DMS 273 (cell line): ENCODE measurements around the gene RIOX2.

ENCODE experiments used
- DNase-seq: peaks from one replicate; lab custom pipeline; 2025; ENCODE audit not compliant: unreplicated experiment; lab: John Stamatoyannopoulos, UW

The RIOX2 gene

GRCh38 chr3:97956051-97956450, 16.2 kb downstream of the RIOX2 start:
- DNase-seq = no peak

- peak; percentile 28 for DNase-seq
Observed at GRCh38 chr3:97954228-97954827, 17.9 kb downstream of the RIOX2 start.

- DNase-seq = no peak
Observed at GRCh38 chr3:97952872-97953271, 19.4 kb downstream of the RIOX2 start.

- no peak for DNase-seq
Observed at GRCh38 chr3:97952280-97952679, 20.0 kb downstream of the RIOX2 start.

- DNase-seq = peak; percentile 51
Observed at GRCh38 chr3:97950360-97950759, 21.9 kb downstream of the RIOX2 start.

GRCh38 chr3:97949743-97950142, 22.5 kb downstream of the RIOX2 start:
- DNase-seq = peak; percentile 94

- DNase-seq = peak; percentile 87
Observed at GRCh38 chr3:97949110-97949485, 23.1 kb downstream of the RIOX2 start.

GRCh38 chr3:97948351-97949109, 23.7 kb downstream of the RIOX2 start:
- DNase-seq = peak; percentile 47

GRCh38 chr3:97942801-97943546, 29.3 kb downstream of the RIOX2 start:
- DNase-seq = peak; percentile 21

- peak; percentile 59 for DNase-seq
Observed at GRCh38 chr3:97940034-97940433, 32.2 kb downstream of the RIOX2 start.

GRCh38 chr3:97939401-97939800, 32.8 kb downstream of the RIOX2 start:
- DNase-seq = no peak

GRCh38 chr3:97938444-97938843, 33.8 kb downstream of the RIOX2 start:
- DNase-seq = peak; percentile 18

GRCh38 chr3:97937205-97937604, 35.0 kb downstream of the RIOX2 start:
- DNase-seq = no peak

GRCh38 chr3:97935842-97936241, 36.4 kb downstream of the RIOX2 start:
- no peak for DNase-seq

- DNase-seq = no peak
Observed at GRCh38 chr3:97934980-97935695, 37.1 kb downstream of the RIOX2 start.

GRCh38 chr3:97932387-97932801, 39.8 kb downstream of the RIOX2 start:
- DNase-seq = no peak

- DNase-seq = no peak
Observed at GRCh38 chr3:97931218-97931617, 41.0 kb downstream of the RIOX2 start.

- DNase-seq = peak; percentile 80
Observed at GRCh38 chr3:97930018-97930417, 42.2 kb downstream of the RIOX2 start.

- DNase-seq = no peak
Observed at GRCh38 chr3:97928986-97929385, 43.2 kb downstream of the RIOX2 start.

- peak; percentile 54 for DNase-seq
Observed at GRCh38 chr3:97927704-97928103, 44.5 kb downstream of the RIOX2 start.

GRCh38 chr3:97917813-97918536, 54.3 kb downstream of the RIOX2 start:
- DNase-seq = no peak
